Fibroblast of gingiva (primary cell): ENCODE measurements around the gene HECTD1.
"Not testable (repeated sequence)": the region's sequence is repeated elsewhere in the genome, so short reads cannot be mapped to it uniquely, and the experiment has no call there.

Experiments used
- DNase-seq: peaks from one replicate; pipeline ENCODE4 v3.0.0-alpha.2; 2011; ENCODE audit warnings: low read depth

HECTD1 gene

GRCh38 chr14:31092160-31092708 is 115.4 kb downstream of the HECTD1 start:
- DNase-seq, result no peak

GRCh38 chr14:31090883-31091764 is 116.5 kb downstream of the HECTD1 start:
- DNase-seq, result peak; percentile 98

- not testable (repeated sequence) for DNase-seq
These were observed 121.1 kb downstream of the HECTD1 start for GRCh38 chr14:31086466-31086865.

- no peak for DNase-seq
These were observed 122.6 kb downstream of the HECTD1 start for GRCh38 chr14:31085027-31085426.

DNA sequence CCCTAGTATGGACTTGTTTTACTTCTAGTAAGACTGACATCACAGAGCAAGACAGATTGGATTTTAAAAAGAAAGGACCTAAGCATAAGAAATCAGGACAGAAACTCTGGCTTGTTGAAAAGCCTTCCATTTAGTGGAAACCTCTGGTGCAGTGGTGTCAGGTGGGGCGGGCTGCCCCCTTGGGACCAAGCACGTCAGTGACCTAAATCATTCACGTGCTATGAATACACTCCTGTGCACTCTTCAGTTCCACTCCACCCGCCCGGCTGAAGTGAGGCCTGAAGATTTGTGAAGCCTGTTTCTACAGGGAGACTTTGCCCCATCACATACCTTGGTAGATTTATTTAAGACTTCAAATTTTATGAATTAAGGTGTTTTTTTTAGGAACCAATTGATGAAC is 123.2 kb downstream of the HECTD1 start:
- DNase-seq, result no peak

DNA sequence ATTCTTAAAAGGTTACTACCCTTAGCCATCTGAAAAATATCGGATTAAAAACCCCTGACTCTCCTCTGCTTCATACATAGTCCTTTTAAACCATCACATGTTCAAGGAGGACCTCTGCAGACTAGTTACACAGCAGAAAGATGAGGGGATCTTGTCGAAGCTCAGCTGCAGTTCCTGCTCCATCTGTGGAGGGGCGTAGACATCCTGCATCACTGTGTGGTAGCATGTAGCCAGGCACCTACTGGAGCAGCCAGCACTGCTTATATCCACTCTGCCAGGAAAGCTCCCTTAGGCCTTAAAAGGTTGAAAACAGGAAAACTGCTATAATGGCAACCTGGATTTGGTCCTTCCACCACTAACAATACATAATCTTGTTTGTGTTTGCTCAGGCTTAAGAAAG is 123.8 kb downstream of the HECTD1 start:
- no peak for DNase-seq

- DNase-seq, result no peak
These were observed 127.1 kb downstream of the HECTD1 start for GRCh38 chr14:31080484-31080883.

GRCh38 chr14:31080056-31080455 is 127.5 kb downstream of the HECTD1 start:
- peak; percentile 40 for DNase-seq

- no peak for DNase-seq
These were observed 128.8 kb downstream of the HECTD1 start for GRCh38 chr14:31078766-31079165.

DNA sequence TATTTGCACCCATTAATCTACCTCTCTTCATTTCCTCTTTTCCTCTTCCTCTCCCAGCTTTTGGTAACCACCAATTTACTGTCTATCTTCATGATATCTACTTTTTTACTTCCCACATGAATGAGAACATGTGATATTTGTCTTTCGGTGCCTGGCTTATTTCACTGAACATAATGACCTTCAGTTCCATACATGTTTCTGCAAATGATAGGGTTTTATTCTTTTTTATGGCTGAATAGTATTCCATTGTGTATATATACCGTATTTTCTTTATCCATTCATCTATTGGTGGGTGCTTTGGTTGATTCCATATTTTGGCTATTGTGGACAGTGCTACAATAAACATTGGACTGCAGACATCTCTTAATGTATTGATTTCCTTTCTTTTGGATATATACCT is 132.4 kb downstream of the HECTD1 start:
- DNase-seq, result no peak

DNA sequence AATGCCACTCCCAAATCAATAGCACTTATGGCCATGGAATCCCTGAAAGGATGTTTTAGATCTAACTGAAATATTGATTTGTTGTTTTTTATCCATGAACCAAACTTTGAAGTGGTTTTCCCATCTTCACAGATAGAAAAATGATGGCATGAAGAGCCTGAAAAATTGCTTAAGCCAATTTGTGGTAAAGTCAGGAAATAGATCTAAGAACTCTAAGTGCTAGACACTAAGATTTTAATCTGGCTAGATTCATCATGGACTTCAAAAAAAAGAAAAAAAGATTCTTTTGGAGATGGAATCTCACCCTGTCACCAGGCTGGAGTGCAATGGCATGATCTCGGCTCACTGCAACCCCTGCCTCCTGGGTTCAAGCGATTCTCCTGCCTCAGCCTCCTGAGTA is 136.4 kb downstream of the HECTD1 start:
- no peak for DNase-seq

DNA sequence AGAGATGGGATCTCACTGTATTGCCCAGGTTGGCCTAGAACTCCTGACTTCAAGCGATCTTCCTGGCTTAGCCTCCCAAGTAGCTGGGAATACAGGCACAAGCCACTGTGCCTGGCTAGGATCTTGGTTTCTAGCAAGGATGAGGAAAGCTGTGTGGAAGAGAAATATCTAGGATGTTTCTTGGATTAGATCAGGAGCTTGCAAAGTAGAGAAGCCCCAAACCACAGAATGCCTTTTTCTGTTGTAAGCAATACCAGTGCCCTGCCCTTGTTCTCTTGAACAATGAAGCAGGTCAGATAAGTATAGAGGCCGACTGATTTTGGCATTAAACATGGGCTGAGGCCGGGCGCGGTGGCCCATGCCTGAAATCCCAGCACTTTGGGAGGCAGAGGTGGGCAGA is 137.2 kb downstream of the HECTD1 start:
- peak; percentile 78 for DNase-seq

DNA sequence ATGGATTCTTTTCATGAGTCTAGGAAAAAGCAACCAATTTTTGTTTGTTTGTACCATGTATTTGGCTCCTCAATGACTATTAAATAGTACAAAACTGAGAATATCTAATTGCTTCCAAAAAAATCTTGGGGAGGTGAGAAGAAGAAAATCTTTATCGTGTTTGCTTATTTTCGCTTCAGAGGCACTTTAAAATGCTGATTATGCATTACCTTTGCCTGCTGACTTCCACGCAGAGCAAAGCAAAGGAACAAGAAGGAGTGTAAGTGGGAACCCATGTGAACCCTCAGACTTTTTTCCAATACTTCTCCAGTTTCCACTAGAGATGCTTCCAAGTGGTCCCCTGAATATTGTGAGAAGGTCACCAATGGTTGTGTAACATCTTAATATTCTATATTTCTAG is 138.2 kb downstream of the HECTD1 start:
- DNase-seq, result no peak

- no peak for DNase-seq
These were observed 139.4 kb downstream of the HECTD1 start for GRCh38 chr14:31068235-31068634.

- DNase-seq, result not testable (repeated sequence)
These were observed 144.7 kb downstream of the HECTD1 start for GRCh38 chr14:31062908-31063307.

DNA sequence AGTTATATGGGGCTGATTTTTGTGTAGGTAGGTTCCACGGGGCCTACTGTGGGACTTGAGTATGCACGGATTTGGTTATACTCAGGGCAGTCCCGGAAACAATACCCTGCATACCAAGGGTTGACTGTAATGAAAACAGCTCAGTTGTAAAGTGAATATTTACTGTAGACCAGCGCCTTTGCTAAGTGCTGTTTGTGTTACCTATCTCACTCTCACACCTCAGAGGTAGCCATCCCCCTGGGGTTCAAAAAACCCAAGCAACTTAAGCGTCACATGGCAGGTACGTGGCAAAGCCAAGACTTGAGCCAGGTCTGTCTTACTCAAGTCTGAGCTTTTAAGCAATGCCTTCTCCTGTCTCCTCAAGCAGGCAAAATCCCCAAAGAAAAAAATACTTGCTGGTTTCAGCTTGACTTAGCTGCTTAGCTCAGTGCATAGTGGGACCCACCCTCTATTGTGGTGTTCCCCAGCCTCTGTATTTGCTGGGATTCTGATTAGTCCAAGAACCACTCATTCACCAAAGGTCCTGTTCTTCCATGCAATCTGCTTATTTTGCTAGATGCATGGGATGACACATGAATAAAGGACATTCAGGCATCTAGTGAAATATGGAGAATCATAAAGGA is 147.2 kb downstream of the HECTD1 start:
- no peak for DNase-seq

- DNase-seq, result peak; percentile 63
These were observed 148.3 kb downstream of the HECTD1 start for GRCh38 chr14:31059152-31059924.

DNA sequence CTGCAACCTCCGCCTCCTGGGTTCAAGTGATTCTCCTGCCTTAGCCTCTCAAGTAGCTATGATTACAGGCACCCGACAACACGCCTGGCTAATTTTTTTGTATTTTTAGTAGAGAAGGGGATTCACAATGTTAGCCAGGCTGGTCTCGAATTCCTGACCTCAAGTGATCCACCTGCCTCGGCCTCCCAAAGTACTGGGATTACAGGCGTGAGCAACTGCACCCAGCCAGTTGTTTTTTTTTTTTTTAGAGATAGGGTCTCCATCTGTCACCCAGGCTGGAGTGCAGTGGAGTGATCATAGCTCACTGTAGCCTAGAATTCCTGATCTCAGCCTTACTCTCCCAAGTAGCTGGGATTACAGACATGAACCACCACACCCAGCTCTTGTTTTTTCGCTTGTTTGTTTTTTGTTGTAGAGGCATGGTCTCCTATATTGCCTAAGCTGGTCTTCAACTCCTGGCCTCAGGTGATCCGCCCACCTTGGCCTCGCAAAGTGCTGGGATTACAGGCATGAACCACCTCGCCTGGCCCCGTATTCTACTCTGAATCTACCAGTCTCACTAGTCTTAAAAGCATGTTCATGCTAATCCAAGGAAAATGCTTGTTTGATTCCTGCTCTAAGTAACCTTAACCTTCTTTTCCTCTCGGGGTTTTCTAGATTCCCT is 149.8 kb downstream of the HECTD1 start:
- DNase-seq, result no peak

- no peak for DNase-seq
These were observed 150.6 kb downstream of the HECTD1 start for GRCh38 chr14:31057035-31057434.

DNA sequence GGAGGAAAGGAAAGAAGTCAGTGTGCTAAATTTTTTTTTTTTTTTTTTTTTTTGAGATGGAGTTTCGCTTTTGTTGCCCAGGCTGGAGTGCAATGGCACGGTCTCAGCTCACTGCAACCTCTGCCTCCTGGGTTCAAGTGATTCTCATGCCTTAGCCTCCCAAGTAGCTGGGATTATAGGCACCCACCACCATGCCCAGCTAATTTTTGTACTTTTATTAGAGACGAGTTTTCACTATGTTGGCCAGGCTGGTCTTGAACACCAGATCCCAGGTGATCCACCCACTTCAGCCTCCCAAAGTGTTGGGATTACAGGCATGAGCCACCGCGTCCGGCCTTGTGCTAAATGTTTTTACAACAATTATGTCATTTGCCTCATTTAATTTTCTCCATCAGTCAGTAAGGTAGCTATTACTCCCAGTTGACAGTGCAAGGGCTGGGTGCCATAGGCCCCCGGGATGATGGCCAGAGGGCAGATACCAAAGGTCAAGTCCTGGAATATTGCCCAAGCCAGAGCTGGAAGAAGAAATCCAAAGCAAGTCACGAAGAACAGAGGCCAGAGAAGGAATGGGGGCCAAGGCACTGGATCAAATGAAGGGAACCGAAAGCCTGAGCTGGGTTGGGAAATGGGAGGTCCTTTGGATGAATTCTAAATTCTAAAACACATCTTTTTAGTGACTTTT is 154.5 kb downstream of the HECTD1 start:
- DNase-seq, result peak; percentile 52

DNA sequence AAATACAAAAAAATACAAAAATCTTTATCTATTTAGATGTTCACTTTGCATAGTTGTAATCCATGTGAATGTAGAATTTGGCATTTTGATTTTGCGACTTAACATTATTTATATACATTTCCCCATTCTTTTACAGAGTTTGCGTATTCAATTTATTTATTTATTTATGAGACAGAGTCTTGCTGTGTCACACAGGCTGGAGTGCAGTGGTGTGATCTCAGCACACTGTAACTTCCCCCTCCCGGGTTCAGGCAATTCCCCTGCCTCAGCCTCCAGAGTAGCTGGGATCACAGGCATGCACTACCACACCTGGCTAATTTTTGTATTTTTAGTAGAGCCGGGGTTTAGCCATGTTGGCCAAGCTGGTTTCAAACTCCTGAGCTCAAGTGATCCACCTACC is 156.1 kb downstream of the HECTD1 start:
- no peak for DNase-seq
